AG04449 (cell line): ENCODE measurements around the gene CRAT.

Source experiments
- CTCF ChIA-PET: fragments of 350-600 bp; formaldehyde crosslinking; extraction: SDS; loops from one replicate; lab custom pipeline; 2021; ENCODE audit warnings: antibody characterized with exemption; lab: Yijun Ruan, JAX
- POLR2A ChIA-PET: fragments of 400-600, 350-600 bp; formaldehyde crosslinking; extraction: SDS; loops from one replicate; lab custom pipeline; 2020; ENCODE audit warnings: antibody characterized with exemption, inconsistent platforms; lab: Yijun Ruan, JAX
- DNase-seq: peaks from one replicate; pipeline ENCODE4 v3.0.0-alpha.2; 2010; ENCODE audit warnings: low read depth, low spot score
- H3K4me3 ChIP-seq: 2 replicates; pipeline ENCODE4 v1.5.1; 2011; ENCODE audit warnings: low read depth, mild to moderate bottlenecking, control low read depth, low read length
- TF ChIP-seq, protein P1 (sequence below): IDR thresholded peaks from one replicate; pipeline ENCODE4 v1.5.1; 2011; ENCODE audit warnings: mild to moderate bottlenecking, moderate library complexity, low read length, control low read depth, inconsistent platforms; ENCODE audit not compliant: insufficient read depth; ENCODE audit errors: missing control alignments

The CRAT gene

GRCh38 chr9:129080601-129081387 is 29.8 kb downstream of the CRAT start, which contains the start of gene DOLPP1:
DOLPP1 (plus strand) TSS chr9:129081111; CDS start chr9:129081132, 21 bp downstream.
- peak; percentile 93 for DNase-seq
- CTCF ChIA-PET = interaction anchor here (0.8 to 1.3 kb wide), 5 partner anchors 14 to 74 kb away, joined by 3 to 6 read pairs (median 4); partner anchors contain the start of gene SH3GLB2
- TF ChIP-seq, protein P1, sequence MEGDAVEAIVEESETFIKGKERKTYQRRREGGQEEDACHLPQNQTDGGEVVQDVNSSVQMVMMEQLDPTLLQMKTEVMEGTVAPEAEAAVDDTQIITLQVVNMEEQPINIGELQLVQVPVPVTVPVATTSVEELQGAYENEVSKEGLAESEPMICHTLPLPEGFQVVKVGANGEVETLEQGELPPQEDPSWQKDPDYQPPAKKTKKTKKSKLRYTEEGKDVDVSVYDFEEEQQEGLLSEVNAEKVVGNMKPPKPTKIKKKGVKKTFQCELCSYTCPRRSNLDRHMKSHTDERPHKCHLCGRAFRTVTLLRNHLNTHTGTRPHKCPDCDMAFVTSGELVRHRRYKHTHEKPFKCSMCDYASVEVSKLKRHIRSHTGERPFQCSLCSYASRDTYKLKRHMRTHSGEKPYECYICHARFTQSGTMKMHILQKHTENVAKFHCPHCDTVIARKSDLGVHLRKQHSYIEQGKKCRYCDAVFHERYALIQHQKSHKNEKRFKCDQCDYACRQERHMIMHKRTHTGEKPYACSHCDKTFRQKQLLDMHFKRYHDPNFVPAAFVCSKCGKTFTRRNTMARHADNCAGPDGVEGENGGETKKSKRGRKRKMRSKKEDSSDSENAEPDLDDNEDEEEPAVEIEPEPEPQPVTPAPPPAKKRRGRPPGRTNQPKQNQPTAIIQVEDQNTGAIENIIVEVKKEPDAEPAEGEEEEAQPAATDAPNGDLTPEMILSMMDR = no peak
- peak within 1 kb of the TSS; percentile 89 for H3K4me3 ChIP-seq
- POLR2A ChIA-PET = interaction anchor here (0.6 to 1.0 kb wide), 3 partner anchors 11 to 852 kb away, joined by 3 to 5 read pairs (median 3); no protein-coding TSS in a partner anchor

DNA sequence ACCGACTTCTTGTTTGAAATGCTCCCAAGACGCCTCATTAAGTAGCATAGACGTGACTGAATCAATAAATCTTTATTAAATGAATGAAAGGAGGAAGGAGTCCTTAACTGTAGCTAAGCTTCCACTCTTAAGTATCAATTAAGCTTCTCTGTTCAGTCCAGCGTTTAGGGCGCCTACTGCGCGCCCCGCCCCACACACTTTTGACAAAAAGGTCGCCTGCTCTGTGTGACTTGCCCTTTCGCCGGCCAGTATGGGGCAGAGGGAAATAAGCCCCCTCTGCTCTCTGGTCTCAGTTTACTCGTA is 30.3 kb downstream of the CRAT start:
- TF ChIP-seq, protein P1 = no peak
- H3K4me3 ChIP-seq = peak overlapping the region; percentile 87
- no peak for DNase-seq
- POLR2A ChIA-PET = interaction anchor here (1.0 kb wide), 1 partner anchor 15 kb away, joined by 5 read pairs; no protein-coding TSS in a partner anchor
- CTCF ChIA-PET = interaction anchor here (1.1 to 1.3 kb wide), 2 partner anchors 52 to 73 kb away, joined by 4 to 6 read pairs; partner anchors contain the start of gene SH3GLB2

DNA sequence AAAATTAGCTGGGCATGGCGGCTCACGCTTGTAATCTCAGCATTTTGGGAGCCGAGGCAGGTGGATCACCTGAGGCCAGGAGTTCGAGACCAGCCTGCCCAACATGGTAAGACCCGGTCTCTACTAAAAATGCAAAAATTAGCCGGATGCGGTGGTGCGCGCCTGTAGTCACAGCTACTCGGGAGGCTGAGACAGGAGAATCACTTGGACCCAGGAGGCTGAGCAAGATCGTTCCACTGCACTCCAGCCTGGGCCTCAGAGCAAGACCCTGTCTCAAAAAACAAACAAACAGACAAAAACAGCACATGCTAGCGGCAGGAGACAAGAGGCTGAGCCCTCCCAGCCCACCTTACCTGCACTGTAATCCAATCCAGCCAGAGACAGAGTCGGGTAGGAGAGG is 30.8 kb downstream of the CRAT start:
- ChIA-PET CTCF (interaction anchor here (1.3 kb wide), 1 partner anchor 52 kb away, joined by 6 read pairs; the partner anchor contains the start of gene SH3GLB2), POLR2A (no interaction called here)
- TF ChIP-seq, protein P1 = no peak
- no peak for DNase-seq
- peak overlapping the region; percentile 87 for H3K4me3 ChIP-seq

DNA sequence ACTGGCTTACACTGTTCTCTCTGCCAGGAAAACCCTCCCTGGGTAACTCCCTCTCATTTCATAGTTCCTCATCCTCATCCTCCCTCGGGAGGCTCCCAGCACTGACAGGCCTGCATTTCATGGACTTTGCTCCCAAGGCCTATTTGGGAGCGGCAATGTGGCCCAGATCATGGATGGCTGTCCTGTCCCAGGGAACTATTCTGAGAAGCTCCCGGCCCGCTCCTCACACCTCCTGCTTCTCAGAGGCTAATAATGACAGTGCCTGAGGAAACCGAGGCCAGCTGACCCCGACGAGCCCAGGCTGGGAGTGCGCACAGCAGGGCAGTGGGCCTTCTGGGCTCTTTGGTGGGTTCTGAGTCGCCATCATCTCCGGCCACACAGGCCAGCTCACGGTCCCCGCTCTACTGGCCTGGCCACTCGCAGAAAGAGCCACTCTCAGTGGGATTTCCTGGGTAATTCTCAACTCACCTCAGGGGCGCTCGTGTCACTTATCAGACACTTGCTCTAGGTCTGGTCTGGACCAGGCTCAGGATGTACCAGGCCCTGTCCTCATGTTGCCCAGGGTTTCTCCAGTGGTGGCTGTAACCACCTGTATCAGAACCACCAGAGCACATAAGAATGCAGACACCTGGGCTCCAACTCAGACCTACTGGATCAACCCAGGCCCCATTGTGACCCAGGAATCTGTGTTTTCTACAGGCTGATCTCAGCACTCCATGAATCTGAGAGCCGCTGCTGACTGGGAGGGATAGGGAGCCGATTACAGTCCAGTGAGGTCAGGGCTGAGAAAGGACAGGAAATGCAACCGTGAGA is 31.7 kb downstream of the CRAT start:
- TF ChIP-seq, protein P1 = no peak
- ChIA-PET POLR2A (no interaction called here), CTCF (interaction anchor here (1.6 to 1.8 kb wide), 2 partner anchors 24 to 50 kb away, joined by 5 to 6 read pairs; no protein-coding TSS in a partner anchor)
- no peak for DNase-seq
- H3K4me3 ChIP-seq = no peak overlapping the region

GRCh38 chr9:129077236-129077635 is 33.4 kb downstream of the CRAT start:
- DNase-seq = no peak
- TF ChIP-seq, protein P1 = no peak
- POLR2A ChIA-PET = no interaction called here
- no peak overlapping the region for H3K4me3 ChIP-seq
- CTCF ChIA-PET = interaction anchor here (1.6 kb wide), 1 partner anchor 26 kb away, joined by 6 read pairs; no protein-coding TSS in a partner anchor
